Measurements from ENCODE around the gene ODAD3.

DNA sequence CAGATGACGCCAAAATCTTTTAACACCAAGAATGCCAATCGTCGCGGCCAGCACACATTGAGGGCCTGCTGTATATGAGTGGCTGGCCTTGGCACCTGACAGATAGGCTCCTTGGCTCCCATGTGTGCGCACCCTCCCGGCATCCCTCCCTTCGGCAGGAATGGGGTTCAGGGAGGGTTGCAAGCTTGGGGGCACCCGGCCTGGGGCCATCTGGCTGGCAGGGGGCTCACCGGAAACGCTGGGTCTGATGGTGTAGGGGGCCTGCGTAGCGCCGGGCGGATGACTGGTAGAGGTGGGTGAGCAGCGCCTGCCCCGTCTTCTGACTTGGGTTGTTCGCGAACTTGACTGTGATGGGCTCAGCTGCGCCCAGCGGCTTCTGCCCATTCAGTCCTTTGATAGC is 22.9 kb upstream of the ODAD3 start:
- no peak for TF ChIP-seq ZFX (IDR thresholded peaks at IDR 0.05)
- TF ChIP-seq POLR2AphosphoS5 (IDR thresholded peaks at IDR 0.05; ENCODE audit: low read depth, low read length) = no peak
- TF ChIP-seq EZH2 (IDR thresholded peaks at IDR 0.05) = no peak
- TF ChIP-seq, protein P1, sequence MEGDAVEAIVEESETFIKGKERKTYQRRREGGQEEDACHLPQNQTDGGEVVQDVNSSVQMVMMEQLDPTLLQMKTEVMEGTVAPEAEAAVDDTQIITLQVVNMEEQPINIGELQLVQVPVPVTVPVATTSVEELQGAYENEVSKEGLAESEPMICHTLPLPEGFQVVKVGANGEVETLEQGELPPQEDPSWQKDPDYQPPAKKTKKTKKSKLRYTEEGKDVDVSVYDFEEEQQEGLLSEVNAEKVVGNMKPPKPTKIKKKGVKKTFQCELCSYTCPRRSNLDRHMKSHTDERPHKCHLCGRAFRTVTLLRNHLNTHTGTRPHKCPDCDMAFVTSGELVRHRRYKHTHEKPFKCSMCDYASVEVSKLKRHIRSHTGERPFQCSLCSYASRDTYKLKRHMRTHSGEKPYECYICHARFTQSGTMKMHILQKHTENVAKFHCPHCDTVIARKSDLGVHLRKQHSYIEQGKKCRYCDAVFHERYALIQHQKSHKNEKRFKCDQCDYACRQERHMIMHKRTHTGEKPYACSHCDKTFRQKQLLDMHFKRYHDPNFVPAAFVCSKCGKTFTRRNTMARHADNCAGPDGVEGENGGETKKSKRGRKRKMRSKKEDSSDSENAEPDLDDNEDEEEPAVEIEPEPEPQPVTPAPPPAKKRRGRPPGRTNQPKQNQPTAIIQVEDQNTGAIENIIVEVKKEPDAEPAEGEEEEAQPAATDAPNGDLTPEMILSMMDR (IDR thresholded peaks at IDR 0.05 in 2 of 3, conservative IDR thresholded peaks at IDR 0.05 in 1 of 3; ENCODE audit: borderline replicate concordance in 1 of 3, insufficient read depth in 1 of 3, low read depth in 2 of 3, low read length in 2 of 3) = no peak
- TF ChIP-seq EZH2phosphoT487 (IDR thresholded peaks at IDR 0.05; ENCODE audit: borderline replicate concordance) = no peak
- TF ChIP-seq, protein P2, sequence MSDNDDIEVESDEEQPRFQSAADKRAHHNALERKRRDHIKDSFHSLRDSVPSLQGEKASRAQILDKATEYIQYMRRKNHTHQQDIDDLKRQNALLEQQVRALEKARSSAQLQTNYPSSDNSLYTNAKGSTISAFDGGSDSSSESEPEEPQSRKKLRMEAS (IDR thresholded peaks at IDR 0.05) = no peak
- no peak for TF ChIP-seq ELF1 (IDR thresholded peaks at IDR 0.05; ENCODE audit: borderline replicate concordance, low read depth)
- TF ChIP-seq, protein P3, sequence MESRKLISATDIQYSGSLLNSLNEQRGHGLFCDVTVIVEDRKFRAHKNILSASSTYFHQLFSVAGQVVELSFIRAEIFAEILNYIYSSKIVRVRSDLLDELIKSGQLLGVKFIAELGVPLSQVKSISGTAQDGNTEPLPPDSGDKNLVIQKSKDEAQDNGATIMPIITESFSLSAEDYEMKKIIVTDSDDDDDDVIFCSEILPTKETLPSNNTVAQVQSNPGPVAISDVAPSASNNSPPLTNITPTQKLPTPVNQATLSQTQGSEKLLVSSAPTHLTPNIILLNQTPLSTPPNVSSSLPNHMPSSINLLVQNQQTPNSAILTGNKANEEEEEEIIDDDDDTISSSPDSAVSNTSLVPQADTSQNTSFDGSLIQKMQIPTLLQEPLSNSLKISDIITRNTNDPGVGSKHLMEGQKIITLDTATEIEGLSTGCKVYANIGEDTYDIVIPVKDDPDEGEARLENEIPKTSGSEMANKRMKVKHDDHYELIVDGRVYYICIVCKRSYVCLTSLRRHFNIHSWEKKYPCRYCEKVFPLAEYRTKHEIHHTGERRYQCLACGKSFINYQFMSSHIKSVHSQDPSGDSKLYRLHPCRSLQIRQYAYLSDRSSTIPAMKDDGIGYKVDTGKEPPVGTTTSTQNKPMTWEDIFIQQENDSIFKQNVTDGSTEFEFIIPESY (IDR thresholded peaks at IDR 0.05; ENCODE audit: extremely low read depth, insufficient replicate concordance, low read length) = no peak
- TF ChIP-seq, protein P4, sequence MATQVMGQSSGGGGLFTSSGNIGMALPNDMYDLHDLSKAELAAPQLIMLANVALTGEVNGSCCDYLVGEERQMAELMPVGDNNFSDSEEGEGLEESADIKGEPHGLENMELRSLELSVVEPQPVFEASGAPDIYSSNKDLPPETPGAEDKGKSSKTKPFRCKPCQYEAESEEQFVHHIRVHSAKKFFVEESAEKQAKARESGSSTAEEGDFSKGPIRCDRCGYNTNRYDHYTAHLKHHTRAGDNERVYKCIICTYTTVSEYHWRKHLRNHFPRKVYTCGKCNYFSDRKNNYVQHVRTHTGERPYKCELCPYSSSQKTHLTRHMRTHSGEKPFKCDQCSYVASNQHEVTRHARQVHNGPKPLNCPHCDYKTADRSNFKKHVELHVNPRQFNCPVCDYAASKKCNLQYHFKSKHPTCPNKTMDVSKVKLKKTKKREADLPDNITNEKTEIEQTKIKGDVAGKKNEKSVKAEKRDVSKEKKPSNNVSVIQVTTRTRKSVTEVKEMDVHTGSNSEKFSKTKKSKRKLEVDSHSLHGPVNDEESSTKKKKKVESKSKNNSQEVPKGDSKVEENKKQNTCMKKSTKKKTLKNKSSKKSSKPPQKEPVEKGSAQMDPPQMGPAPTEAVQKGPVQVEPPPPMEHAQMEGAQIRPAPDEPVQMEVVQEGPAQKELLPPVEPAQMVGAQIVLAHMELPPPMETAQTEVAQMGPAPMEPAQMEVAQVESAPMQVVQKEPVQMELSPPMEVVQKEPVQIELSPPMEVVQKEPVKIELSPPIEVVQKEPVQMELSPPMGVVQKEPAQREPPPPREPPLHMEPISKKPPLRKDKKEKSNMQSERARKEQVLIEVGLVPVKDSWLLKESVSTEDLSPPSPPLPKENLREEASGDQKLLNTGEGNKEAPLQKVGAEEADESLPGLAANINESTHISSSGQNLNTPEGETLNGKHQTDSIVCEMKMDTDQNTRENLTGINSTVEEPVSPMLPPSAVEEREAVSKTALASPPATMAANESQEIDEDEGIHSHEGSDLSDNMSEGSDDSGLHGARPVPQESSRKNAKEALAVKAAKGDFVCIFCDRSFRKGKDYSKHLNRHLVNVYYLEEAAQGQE (IDR thresholded peaks at IDR 0.05; ENCODE audit: low read depth) = no peak
- TF ChIP-seq SRF (IDR thresholded peaks at IDR 0.05; ENCODE audit: low read depth) = no peak
- no peak for TF ChIP-seq RAD21 (IDR thresholded peaks at IDR 0.05; ENCODE audit: low read depth)
- no peak for TF ChIP-seq POLR2A (IDR thresholded peaks at IDR 0.05; ENCODE audit: borderline replicate concordance, extremely low read depth, insufficient read depth, insufficient read length)
- TF ChIP-seq CEBPB (IDR thresholded peaks at IDR 0.05; ENCODE audit: low read depth) = no peak
- no peak for TF ChIP-seq TCF7L2 (IDR thresholded peaks at IDR 0.05; ENCODE audit: borderline replicate concordance, extremely low read depth, insufficient read depth, insufficient read length)
